ENCODE results near the gene SGMS1. TPM values are rescaled to one million over a fixed set of nuclear protein-coding genes. Genes with fewer than 3 reads are reported as not detected.
A peak's percentile ranks its signal among the peaks of the same experiment; 100 is the strongest.

SGMS1 gene
- total RNA-seq, 1 donor from 2014 or later = 111 TPM

DNA sequence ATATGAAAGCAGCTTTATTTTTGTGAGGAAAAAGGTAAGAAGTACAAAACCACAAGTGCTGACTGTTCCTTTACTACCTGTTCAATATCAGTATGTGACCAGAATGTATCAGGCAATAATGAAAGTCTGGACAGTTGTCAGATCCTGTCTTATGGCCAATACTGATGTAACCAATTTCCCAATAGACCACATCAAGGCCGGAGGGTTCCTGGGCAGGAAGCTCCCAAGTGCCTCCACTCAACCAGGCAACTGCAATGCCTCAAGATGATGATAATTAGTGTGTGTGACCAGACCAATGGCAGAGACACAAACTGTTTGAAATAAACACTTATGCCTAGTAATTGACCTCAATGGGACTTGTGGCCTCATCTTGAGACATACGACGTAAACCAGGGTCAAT is 223.1 kb downstream of the SGMS1 start:
- DNase-seq (ENCODE audit: low spot score) = no peak

DNA sequence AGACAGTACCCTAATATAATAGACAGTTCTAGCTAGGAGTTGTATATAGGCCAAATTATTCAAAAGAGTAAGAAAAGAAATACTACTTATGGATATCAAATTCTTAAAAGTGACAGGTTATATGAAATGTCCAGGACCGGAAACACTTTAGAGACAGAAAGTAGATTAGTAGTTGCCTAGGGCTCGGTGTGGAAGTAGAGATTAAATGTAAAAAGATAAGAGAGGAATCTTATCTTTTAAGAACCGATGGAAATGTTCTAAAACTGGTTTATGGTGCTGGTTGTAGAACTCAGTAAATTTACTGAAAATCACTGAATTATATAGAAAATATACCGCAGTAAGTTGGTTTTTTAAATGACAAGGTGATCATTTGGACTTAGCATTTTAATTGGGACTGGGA is 224.9 kb downstream of the SGMS1 start:
- DNase-seq (ENCODE audit: low spot score) = no peak

DNA sequence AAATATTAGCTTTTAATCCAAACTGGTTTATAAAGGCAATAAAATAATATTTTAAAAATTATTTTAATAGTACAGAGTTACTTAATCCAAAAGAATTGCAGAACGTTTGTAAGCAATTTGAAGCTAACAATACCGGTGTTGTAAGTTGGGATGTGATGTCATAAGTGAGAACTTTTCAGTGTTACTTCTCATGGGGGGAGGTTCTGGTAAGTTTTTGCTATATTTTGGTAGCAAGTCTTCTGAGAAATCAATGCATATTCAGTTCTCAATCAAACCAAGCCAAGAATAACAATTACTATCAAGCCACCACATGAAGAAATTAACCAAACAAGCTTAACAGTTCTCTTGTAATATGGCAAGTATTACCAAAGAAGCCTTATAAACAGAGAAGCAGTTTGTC is 225.4 kb downstream of the SGMS1 start:
- DNase-seq (ENCODE audit: low spot score) = no peak

DNA sequence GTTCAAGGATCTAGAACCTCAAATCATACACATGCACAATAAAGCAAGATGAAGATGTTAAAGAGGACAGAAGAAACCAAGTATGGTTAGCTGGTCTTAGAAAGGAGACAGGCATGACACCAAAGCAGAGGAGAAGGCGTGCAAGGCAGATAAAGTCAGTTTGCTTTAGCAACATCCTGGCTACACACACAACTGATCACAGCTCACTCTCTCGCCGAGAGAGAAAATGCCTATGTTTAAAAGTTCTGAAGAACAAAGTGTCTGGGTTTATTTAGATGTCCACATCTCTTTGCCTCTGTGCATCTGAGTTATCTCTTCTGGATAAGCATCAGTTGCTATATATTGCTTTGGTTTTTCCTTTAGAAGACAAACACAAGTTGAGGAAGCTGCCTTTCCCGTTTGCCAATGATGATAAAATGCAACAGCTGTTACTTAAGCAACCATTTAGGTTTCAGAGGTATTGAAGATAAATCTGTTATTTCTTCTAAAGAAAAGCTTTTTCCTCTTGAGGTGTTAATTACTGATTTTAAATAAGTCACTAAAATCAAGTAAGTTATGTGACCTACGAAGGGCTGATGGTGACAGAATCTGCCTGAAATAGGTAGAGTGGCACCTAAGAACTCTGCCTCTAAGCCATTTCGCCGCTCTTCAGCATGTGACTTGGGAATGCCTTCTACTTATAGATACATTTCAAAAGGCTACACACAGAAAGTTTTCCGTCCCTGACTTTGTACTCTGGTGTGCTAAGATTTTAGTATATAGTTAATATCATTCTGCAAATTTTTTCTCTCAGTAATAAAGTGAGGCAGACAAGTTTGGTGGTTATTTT is 226.2 kb downstream of the SGMS1 start:
- DNase-seq (ENCODE audit: low spot score) = peak; percentile 40

DNA sequence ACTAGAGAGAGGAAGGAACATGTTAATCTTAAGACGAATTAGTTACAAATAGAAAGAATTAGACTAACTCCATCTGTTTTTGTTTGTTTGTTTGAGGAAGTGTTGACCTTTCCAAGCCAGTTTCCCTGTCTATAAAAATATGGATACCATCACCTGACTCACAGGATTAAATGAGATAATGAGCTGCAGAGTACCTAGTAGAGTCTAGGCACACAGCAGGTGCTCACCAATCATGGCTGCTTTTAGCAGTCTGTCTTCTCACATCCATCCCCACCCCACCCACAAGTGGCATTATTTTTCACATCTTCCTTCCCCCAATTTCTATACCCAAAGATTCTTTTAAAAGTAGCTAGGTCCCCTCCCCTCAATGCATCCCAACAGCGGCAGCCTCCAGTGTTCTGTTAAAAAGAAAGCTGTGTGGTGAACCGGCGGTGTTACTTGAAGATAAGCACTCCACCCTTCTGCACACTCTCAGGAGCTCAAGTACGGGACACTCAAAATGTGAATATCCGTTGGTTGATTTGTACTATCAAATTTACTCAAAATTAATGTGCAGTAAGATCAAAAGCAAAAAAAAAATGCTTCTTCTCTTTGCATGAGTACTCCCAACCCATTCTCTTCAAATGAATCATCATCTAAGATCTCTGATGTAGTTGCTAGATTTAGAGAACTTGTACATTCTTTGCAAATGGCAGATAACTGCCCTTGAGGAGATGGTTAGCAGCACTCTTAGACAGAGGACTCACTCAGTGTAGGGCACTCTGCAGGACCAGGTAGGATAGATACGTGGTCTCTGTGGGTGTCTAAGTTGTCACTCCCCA is 227.1 kb downstream of the SGMS1 start:
- peak; percentile 51 for DNase-seq (ENCODE audit: low spot score)

DNA sequence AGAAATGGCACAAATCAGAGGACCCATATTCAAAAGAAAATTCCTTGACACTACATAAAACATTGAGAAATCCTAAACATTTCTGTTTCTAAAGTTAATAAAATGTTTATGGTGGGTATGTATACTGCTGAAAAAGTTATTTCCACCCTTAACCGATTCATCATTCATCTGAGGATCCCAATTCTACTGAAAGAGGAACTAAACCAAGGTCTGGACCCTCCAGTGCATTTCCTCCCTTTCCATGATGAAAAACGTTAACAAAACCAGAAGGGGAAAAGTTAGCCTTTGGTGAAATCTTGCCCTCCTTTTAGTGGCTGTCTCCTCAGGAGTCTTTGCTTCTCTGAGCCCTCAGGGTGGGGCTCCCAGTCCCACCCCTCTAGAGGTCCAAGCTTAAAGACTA is 227.9 kb downstream of the SGMS1 start:
- DNase-seq (ENCODE audit: low spot score) = no peak

DNA sequence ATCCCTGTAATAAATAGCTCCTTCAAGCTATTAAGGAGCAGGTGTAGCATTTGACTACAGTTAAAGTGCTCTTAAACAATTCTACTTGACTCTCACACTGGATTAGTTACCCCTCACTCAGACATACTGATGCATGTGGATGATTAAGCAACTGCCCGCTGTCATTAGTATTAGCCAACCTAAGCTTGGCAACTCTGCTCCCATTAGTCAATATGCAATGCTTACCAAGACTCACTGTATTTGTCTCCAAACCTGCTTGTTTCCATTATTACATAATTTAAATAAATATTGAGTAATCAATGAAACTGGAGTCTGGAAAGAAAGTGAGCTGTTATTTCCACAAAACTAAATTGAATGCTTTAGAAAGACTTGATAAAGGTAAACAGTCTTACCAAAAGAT is 228.5 kb downstream of the SGMS1 start:
- no peak for DNase-seq (ENCODE audit: low spot score)

DNA sequence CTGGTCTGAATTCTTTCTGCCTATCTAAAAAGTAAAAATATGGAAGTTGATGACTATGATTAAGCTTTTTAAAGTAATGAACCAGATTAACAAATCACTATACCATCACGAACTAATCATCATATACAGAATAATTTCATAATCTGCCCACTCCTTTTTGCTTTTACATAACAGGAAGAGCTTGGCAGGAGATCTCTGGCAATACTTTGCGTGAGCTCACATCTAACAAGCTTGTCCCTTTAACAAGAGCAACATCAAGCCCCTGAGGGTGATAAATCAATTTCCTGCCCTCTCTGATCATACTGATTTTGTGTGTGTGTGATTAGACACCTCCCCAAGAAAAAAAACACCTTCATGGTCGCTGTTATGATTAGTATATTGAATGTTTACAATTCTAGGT is 228.9 kb downstream of the SGMS1 start:
- DNase-seq (ENCODE audit: low spot score) = no peak

DNA sequence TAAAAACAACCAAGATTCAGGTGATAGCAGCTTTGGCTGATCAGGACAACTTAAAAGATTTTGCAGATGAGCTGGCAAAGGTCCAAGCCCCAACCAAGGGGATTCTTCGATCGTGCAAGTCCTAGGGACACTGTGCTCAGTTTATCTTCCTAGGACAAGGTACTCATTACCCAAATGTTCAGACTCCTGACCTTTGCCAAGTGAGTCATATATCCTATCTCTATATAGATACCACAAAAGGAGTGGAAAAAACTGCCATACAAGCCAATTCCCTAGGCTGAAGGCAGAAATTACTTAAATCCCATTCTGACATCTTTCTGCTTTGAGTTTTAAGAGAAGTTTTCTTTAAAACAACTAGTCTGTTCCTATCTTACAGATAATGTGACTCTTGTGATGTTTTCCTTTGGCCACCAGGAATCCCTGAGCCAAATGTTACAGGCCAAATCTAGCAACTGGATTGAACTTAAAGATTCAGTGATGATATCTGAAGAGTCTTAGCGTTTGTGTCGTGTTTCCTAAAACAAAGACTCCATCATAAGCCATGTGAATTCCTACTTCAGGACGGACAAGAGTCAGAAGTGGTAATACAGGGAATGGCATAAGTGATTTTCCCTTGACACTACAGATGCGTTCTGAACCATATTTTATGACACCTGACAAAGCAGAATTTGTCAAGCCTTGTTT is 229.8 kb downstream of the SGMS1 start:
- peak; percentile 28 for DNase-seq (ENCODE audit: low spot score)

DNA sequence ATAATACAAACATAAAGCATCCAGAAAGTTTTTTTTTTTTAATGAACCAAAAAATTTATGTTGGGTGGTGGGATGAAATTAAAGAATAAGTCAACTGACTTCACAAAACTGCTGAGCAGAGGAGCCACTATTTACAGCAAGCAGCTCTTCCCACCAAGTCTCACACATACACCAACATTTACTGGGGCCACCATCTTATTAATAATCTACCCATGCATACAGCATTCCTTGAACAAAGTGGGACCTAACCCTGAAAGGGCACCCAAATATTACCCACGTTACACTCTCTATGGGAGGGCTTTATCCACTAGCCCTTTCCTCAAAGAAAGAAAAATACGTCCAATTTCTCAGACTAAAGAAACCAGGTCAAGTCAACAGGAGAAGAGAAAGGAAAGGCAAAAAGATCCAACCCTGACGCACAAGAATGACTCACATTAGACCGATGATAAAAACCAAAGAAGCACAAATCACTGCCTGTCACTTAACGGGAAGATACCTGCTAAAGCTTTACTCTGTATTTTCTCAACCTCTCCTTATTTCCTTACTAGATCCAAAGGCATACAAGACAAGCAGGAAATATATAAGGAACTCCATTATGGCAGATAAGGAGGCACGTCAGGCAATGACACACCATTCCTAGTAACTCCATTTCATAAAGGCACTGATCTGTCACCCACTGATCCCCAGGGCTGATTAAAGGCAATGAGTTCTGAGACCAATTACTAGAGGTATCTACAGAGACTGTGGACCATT is 230.6 kb downstream of the SGMS1 start:
- DNase-seq (ENCODE audit: low spot score) = no peak

DNA sequence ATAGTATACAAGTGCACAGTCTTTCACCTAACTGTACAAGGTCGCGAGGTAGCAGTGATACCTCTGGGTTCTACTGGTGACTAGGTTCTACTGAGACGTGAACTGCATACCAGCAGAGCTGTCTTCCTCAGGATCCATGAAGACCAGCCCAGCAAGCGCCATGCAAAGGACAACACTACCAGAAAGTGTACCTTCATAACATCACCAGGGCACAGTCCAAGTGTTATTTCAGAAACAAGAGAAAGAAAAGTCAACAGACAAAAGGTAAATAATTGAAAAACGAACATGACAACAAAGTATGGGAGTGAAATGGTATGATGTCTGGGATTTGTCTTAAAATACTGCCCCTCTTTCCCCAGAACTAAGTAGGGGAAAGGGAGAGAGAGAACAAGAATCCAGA is 231.3 kb downstream of the SGMS1 start:
- DNase-seq (ENCODE audit: low spot score) = no peak

DNA sequence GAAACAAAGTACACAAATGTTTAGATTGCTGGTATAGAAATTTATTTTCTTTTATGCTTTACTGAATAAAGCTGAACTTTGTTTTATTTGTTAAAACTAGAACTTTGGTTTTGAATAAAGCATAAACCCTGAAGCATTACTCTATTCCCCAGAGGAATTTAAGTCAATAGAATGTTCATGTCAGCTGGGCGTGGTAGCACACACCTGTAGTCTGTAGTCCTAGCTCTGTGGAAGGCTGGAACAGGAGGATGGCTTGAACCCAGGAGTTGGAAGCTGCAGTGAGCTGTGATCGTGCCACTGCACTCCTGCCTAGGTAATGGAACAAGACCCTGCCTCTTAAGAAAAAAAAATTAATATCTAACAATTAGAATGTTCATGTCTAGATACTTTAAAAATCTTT is 233.5 kb downstream of the SGMS1 start:
- no peak for DNase-seq (ENCODE audit: low spot score)

DNA sequence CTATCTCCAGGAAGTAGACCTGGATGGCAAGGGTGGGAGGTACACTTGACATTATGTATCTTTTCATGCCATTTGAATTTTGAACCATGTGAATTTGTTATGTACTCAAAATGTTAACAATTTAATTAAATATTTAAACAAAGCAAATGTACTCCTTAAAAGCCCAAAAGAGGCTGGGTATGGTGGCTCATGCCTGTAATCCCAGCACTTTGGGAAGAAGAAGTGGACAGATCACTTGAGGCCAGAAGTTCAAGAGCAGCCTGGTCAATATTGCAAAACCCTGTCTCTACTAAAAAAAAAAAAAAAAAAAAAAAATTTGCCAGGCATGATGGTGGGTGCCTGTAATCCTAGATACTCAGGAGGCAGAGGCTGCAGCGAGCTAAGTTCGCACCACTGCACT is 235.6 kb downstream of the SGMS1 start:
- DNase-seq (ENCODE audit: low spot score) = no peak

DNA sequence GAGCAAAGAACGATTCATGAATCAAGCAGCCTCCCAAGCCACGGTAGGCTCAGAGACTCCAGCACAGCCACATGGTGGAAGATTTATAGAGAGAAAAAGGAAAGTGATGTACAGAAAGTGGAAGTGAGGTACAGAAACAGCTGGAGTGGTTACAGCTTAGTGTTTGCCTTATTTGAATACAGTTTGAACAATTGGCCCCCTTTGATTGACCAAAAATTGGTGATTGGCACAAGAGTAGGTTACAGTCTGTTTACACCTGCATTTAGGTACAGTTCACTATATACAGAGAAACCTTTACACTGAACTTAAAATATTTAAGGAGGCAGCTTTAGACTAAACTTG is 236.1 kb downstream of the SGMS1 start:
- DNase-seq (ENCODE audit: low spot score) = no peak

DNA sequence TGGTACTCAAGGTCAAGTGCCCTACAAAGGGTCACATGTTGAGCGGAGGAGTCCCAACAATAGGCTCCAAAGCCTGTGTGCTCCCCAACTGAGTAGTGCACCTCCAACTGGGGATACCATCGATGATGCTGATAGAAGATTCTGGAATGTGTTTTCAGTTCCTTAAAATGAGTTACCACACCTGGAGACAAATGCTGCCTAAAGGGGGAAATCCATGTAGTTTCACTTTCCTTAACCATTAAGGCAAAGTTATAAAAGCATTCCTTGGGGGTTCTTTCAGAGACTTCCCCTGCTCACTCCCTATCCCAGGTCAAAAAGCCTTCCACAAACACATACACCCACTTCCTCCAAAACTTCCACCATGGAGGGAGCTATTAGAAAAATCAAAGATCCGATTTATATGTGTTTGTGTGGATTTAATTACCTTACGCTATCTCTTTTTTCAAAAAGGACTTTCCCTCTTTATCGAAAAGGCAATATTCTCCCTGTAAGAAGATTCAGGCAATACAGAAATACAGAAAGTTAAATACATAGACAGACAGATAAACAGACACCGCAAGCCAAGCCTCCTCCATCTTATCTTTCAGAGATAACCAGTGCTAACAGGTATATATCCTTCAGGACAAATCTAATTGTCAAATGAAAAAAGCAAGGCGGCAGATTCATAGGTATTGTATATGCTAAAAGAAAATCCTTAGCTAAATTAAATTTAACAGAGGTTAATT is 236.6 kb downstream of the SGMS1 start:
- no peak for DNase-seq (ENCODE audit: low spot score)

DNA sequence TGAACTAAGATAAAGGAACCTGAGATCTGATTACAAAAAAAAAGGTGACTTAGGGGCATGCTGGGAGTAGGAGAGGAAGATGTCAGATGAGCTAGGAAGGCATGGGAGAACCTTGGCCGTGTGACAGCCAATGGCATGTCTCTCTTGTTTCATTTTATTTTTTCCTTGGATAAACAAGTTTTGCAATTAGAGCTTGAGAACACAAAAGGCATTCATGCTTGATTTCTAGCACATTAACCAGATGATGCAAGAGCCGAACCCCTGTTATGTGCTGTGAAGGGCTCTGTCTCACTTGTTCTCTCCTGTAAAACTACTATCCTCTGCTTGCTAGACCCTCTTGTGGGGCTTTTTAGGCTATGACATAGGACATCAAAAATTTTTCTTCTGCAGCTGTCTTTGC is 238.1 kb downstream of the SGMS1 start:
- DNase-seq (ENCODE audit: low spot score) = no peak

DNA sequence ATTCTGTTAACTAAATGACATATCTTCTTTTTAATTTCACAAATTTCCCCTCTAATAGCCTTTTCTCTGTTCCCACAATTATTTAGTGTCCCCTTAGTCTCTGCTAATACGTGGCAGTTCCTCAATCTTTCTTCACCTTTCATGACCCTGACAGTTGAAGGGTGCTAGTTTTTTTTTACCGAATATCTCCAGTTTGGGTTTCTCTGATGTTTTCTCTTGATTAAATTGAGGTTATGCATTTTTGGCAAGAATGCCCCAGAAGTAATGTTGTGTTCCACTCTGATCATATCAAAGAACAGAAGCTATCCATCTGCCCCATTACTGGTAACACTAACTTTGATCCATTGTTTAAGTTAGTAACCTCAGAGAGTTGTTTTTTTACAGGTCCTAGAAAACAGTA is 238.9 kb downstream of the SGMS1 start:
- DNase-seq (ENCODE audit: low spot score) = no peak

DNA sequence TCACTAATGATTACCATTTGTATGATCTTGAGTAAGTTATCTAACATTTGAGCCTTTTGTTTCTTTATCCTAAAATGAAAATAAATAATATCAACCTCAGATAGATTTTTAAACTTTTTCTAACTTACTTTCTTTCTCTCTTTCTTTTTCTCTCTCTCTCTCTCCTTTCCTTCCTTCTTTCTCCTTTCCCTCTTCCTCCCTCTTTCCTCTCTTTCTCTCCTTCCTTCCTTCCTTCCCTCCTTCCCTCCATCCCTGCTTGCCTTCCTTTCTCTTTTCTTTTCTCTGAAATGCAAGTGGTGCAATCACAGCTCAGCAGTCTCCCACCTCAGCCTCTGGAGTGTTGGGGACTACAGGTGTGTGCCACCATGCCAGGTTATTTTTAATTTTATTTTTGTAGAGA is 239.5 kb downstream of the SGMS1 start:
- no peak for DNase-seq (ENCODE audit: low spot score)

DNA sequence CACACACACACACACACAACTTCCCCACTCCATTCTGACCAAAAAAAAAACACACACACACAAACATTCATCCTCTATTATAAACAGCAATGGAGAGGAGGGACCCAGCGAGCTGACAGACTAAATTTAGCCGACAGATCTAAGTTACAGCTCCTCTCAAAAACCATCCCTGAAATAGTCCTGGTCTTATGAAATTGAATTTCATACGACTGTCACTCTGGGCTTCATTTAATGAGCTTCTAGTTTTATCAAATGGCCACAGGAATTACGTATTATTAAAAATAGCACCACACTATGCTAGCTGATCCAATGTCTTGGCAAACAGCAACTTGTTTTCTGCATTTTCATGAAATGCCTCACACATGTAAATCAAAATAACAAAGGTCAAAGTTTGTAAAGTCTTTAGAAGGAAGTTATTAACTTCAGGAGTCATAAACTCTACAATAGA is 241.2 kb downstream of the SGMS1 start:
- DNase-seq (ENCODE audit: low spot score) = no peak

DNA sequence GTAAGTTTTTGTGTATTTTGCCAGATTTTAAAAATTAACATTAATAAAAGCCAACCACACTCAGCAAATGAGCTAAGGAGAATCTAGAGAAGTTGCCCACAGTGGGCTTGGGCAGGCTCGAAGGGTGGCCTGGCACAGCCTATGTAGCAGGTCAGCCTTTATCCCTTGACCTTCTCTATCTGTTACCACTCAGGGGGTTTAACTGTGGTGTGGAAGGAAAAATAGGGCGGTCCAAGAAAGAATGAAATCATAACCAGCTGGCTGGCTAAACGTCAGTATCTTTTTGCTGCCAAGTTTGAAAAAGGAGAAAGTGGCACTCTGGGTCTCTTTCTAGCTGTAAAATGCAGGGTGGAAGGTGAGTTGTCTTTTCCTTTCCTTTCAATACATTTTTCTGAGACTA is 242.1 kb downstream of the SGMS1 start:
- peak; percentile 45 for DNase-seq (ENCODE audit: low spot score)

DNA sequence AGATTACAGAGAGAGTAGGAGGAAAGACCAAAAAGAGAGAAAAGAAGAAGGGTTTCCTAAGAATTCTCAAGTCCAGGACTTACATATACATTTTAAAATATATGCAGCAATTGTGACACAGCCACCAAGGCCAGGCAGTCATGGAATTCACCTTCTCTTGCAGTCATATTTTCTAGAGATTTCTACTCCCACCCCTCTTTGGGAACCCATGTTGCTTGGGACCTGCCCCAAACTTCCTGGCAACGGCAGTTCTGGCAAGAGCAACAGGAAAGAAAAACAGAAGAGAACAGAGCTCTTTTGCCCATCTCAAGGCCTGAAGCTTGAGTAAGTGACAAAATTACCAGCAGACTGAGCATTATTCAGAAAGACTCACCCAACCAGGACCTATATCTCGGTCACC is 244.1 kb downstream of the SGMS1 start:
- DNase-seq (ENCODE audit: low spot score) = no peak

All from umbilical cord (tissue), 2 donors.